HepG2 (cell line): ENCODE measurements around the gene KIF3C. TPM values are rescaled to one million over a fixed set of nuclear protein-coding genes. Genes with fewer than 3 reads are reported as not detected.

Experiments used
- ARHGAP35 ChIP-seq: sonication (generic); formaldehyde crosslinking; IDR thresholded peaks from 2 replicates; pipeline ENCODE4 v1.9.0; 2022; ENCODE audit warnings: mild to moderate bottlenecking, inconsistent platforms, moderate library complexity, missing genetic modification reagents, borderline replicate concordance
- DZIP1 ChIP-seq: sonication (generic); formaldehyde crosslinking; IDR thresholded peaks from 2 replicates; pipeline ENCODE4 v1.5.0; 2020; ENCODE audit warnings: mild to moderate bottlenecking, missing genetic modification reagents
- ESRRA ChIP-seq: sonication (generic); formaldehyde crosslinking; IDR thresholded peaks from 2 replicates; pipeline ENCODE4 v1.5.1; 2020; ENCODE audit warnings: mild to moderate bottlenecking, low read depth, missing genetic modification reagents
- GATA4 ChIP-seq: sonication (generic); IDR thresholded peaks from 2 replicates; pipeline ENCODE4 v1.6.1; 2016; ENCODE audit warnings: antibody characterized with exemption, low read depth, borderline replicate concordance
- HMG20A ChIP-seq: IDR thresholded peaks from 2 replicates; pipeline ENCODE4 v1.6.1; 2016; ENCODE audit warnings: borderline replicate concordance
- HNF1B ChIP-seq: sonication (generic); formaldehyde crosslinking; IDR thresholded peaks from 2 replicates; pipeline ENCODE4 v1.5.1; 2020; ENCODE audit warnings: mild to moderate bottlenecking, moderate library complexity, missing genetic modification reagents
- RBFOX2 ChIP-seq: fragments of 200-400 bp; formaldehyde crosslinking; IDR thresholded peaks from 2 replicates; pipeline ENCODE4 v1.6.1; 2017; ENCODE audit warnings: low read depth, mild to moderate bottlenecking, low read length
- SALL2 ChIP-seq: sonication (generic); formaldehyde crosslinking; IDR thresholded peaks from 2 replicates; pipeline ENCODE4 v1.8.1; 2023; ENCODE audit warnings: mild to moderate bottlenecking, missing genetic modification reagents, inconsistent platforms
- TRIM24 ChIP-seq: sonication (generic); formaldehyde crosslinking; IDR thresholded peaks from 2 replicates; pipeline ENCODE4 v1.8.0; 2022; ENCODE audit warnings: mild to moderate bottlenecking, missing genetic modification reagents
- ZNF253 ChIP-seq: sonication (generic); formaldehyde crosslinking; IDR thresholded peaks from 2 replicates; pipeline ENCODE4 v1.8.0; 2022; ENCODE audit warnings: mild to moderate bottlenecking, missing genetic modification reagents, borderline replicate concordance
- ZNF431 ChIP-seq: sonication (generic); formaldehyde crosslinking; IDR thresholded peaks from 2 replicates; pipeline ENCODE4 v1.9.0; 2022; ENCODE audit warnings: missing genetic modification reagents, low read depth, mild to moderate bottlenecking, borderline replicate concordance
- ZNF670 ChIP-seq: sonication (generic); formaldehyde crosslinking; IDR thresholded peaks from 2 replicates; pipeline ENCODE4 v1.8.0; 2022; ENCODE audit warnings: mild to moderate bottlenecking, missing genetic modification reagents, borderline replicate concordance
- ZNF678 ChIP-seq: sonication (generic); formaldehyde crosslinking; IDR thresholded peaks from 2 replicates; pipeline ENCODE4 v1.4.0; 2020; ENCODE audit warnings: mild to moderate bottlenecking, missing genetic modification reagents
- ZNF780A ChIP-seq: sonication (generic); formaldehyde crosslinking; IDR thresholded peaks from 2 replicates; pipeline ENCODE4 v1.8.0; 2022; ENCODE audit warnings: mild to moderate bottlenecking, missing genetic modification reagents, moderate library complexity
- ZSCAN5A ChIP-seq: sonication (generic); formaldehyde crosslinking; IDR thresholded peaks from 2 replicates; pipeline ENCODE4 v1.8.0; 2022; ENCODE audit warnings: mild to moderate bottlenecking, missing genetic modification reagents, borderline replicate concordance
- polyA plus RNA-seq, 8 experiments: library from polyadenylated mRNA; depleted of rRNA in 3 of 8; stranded (reverse) in 7 of 8; unstranded in 1 of 8; fragments of >200 nt; fragmentation: Illumina TruSeq in 4 of 8; extraction: Trizol in 4 of 8; gene quantifications; 2 replicates each; pipeline versions ENCODE4 v1.2.1 to v1.2.3, GENCODE V29; 2011 to 2016; ENCODE audit warnings: low read depth in 4 of 8, missing spikeins in 1 of 8, mixed read lengths in 1 of 8; ENCODE audit not compliant: insufficient read depth in 1 of 8
- total RNA-seq, 5 experiments: library from RNA; depleted of rRNA; stranded (reverse); fragments of >200 nt; fragmentation: Illumina TruSeq; extraction: Trizol; gene quantifications; 2 replicates each; pipeline ENCODE4 v1.2.3, GENCODE V29; 2016; ENCODE audit warnings: low read depth in 1 of 5
- TF ChIP-seq, protein P1 (sequence below): sonication (generic); formaldehyde crosslinking; IDR thresholded peaks from 2 replicates; pipeline ENCODE4 v1.4.0; 2020; ENCODE audit warnings: missing genetic modification reagents, borderline replicate concordance
- TF ChIP-seq, protein P2 (sequence below), 2 experiments: sonication (generic) in 1 of 2; formaldehyde crosslinking in 1 of 2; IDR thresholded peaks; 2 replicates each; pipeline versions ENCODE4 v1.4.0 to v1.6.1; 2018 to 2020; ENCODE audit warnings: missing genetic modification reagents in 2 of 2, borderline replicate concordance in 1 of 2, low read depth in 1 of 2, mild to moderate bottlenecking in 1 of 2, missing biosample characterization in 1 of 2

KIF3C gene
- total and polyA plus RNA-seq, 2 of the 13 experiments (the other 11 are each of a cell fraction or from before 2014, with no cell fraction given): 3.6 to 4.9 TPM

GRCh38 chr2:25878361-25879132 lies 103.8 kb downstream of the KIF3C start, which contains the start of gene ASXL2 (continued):
- TF ChIP-seq DZIP1: no peak; the same call in 1 of the 2 replicates
- no peak for TF ChIP-seq HMG20A (CRISPR knock-in tag)
- TF ChIP-seq, protein P1, sequence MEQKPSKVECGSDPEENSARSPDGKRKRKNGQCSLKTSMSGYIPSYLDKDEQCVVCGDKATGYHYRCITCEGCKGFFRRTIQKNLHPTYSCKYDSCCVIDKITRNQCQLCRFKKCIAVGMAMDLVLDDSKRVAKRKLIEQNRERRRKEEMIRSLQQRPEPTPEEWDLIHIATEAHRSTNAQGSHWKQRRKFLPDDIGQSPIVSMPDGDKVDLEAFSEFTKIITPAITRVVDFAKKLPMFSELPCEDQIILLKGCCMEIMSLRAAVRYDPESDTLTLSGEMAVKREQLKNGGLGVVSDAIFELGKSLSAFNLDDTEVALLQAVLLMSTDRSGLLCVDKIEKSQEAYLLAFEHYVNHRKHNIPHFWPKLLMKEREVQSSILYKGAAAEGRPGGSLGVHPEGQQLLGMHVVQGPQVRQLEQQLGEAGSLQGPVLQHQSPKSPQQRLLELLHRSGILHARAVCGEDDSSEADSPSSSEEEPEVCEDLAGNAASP (CRISPR knock-in tag): no peak; the same call in none of the 2 replicates
- TF ChIP-seq ZNF431 (CRISPR knock-in tag): peak; percentile 27; the same call in 1 of the 2 replicates
- no peak for TF ChIP-seq ZNF253 (CRISPR knock-in tag)
- no peak; the same call in 1 of the 2 replicates for TF ChIP-seq ARHGAP35 (CRISPR knock-in tag)
- TF ChIP-seq ZNF678 (CRISPR knock-in tag): no peak
- TF ChIP-seq ZNF670 (CRISPR knock-in tag): no peak
- TF ChIP-seq, protein P2, sequence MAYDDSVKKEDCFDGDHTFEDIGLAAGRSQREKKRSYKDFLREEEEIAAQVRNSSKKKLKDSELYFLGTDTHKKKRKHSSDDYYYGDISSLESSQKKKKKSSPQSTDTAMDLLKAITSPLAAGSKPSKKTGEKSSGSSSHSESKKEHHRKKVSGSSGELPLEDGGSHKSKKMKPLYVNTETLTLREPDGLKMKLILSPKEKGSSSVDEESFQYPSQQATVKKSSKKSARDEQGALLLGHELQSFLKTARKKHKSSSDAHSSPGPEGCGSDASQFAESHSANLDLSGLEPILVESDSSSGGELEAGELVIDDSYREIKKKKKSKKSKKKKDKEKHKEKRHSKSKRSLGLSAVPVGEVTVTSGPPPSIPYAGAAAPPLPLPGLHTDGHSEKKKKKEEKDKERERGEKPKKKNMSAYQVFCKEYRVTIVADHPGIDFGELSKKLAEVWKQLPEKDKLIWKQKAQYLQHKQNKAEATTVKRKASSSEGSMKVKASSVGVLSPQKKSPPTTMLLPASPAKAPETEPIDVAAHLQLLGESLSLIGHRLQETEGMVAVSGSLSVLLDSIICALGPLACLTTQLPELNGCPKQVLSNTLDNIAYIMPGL (CRISPR knock-in tag; IDR thresholded peaks at IDR 0.05; ENCODE audit: borderline replicate concordance in 1 of 2, low read depth in 1 of 2): peak; percentile 33 to 53; a peak in 2 of 4 replicates
- peak; percentile 93 for TF ChIP-seq RBFOX2
- peak; percentile 30; the same call in 1 of the 2 replicates for TF ChIP-seq HNF1B
- TF ChIP-seq SALL2 (CRISPR knock-in tag): 0 out of 2 replicates have a peak, but pooled peaks have one; percentile 27
- peak; percentile 72; the same call in 1 of the 2 replicates for TF ChIP-seq ZSCAN5A
- peak; percentile 79 for TF ChIP-seq GATA4
- TF ChIP-seq ESRRA (CRISPR knock-in tag): peak; percentile 10; the same call in 1 of the 2 replicates
- TF ChIP-seq TRIM24: no peak
- TF ChIP-seq ZNF780A: peak; percentile 28; the same call in 1 of the 2 replicates
